HepG2 (cell line): Measurements from ENCODE around the gene PROSER1. TPM values are rescaled to one million over a fixed set of nuclear protein-coding genes. Genes with fewer than 3 reads are reported as not detected.

Experiments used
- FOXJ3 ChIP-seq: sonication (generic); formaldehyde crosslinking; IDR thresholded peaks from 2 replicates; pipeline ENCODE4 v1.4.0; 2020; ENCODE audit warnings: missing genetic modification reagents, mild to moderate bottlenecking, borderline replicate concordance
- HCFC1 ChIP-seq: fragments of 150-350 bp; IDR thresholded peaks from 2 replicates; pipeline ENCODE4 v1.6.1; 2014; ENCODE audit warnings: low read depth, low read length
- HNF1B ChIP-seq: sonication (generic); formaldehyde crosslinking; IDR thresholded peaks from 2 replicates; pipeline ENCODE4 v1.5.1; 2020; ENCODE audit warnings: mild to moderate bottlenecking, moderate library complexity, missing genetic modification reagents
- ISL2 ChIP-seq: sonication (generic); formaldehyde crosslinking; IDR thresholded peaks from 2 replicates; pipeline ENCODE4 v1.5.0; 2020; ENCODE audit warnings: missing genetic modification reagents
- KLF15 ChIP-seq: sonication (generic); formaldehyde crosslinking; IDR thresholded peaks from 2 replicates; pipeline ENCODE4 v1.8.1; 2023; ENCODE audit warnings: borderline replicate concordance, mild to moderate bottlenecking, inconsistent platforms, missing genetic modification reagents, mixed read lengths
- LRRFIP1 ChIP-seq: sonication (generic); formaldehyde crosslinking; conservative IDR thresholded peaks from 2 replicates; pipeline ENCODE4 v1.4.0; 2020; ENCODE audit warnings: missing genetic modification reagents
- NFATC3 ChIP-seq: sonication (generic); formaldehyde crosslinking; IDR thresholded peaks from 2 replicates; pipeline ENCODE4 v1.5.1; 2020; ENCODE audit warnings: mild to moderate bottlenecking, missing genetic modification reagents
- NKX3-1 ChIP-seq: sonication (generic); formaldehyde crosslinking; IDR thresholded peaks from 2 replicates; pipeline ENCODE4 v1.5.0; 2020; ENCODE audit warnings: missing genetic modification reagents
- POLR2G ChIP-seq: fragments of 200-400 bp; formaldehyde crosslinking; IDR thresholded peaks from 2 replicates; pipeline ENCODE4 v1.6.1; 2018; ENCODE audit warnings: mild to moderate bottlenecking, low read depth, low read length, moderate library complexity
- RAD51 ChIP-seq: fragments of 450-650 bp; IDR thresholded peaks from 2 replicates; pipeline ENCODE4 v1.6.1; 2016; ENCODE audit warnings: borderline replicate concordance
- YY1 ChIP-seq: IDR thresholded peaks from 2 replicates; pipeline ENCODE4 v1.6.1; 2011; ENCODE audit warnings: low read length, low read depth, moderate library complexity, mild to moderate bottlenecking; ENCODE audit not compliant: insufficient read depth, insufficient replicate concordance
- ZNF331 ChIP-seq: sonication (generic); formaldehyde crosslinking; IDR thresholded peaks from 2 replicates; pipeline ENCODE4 v1.4.0; 2020; ENCODE audit warnings: missing genetic modification reagents
- ZNF34 ChIP-seq: sonication (generic); formaldehyde crosslinking; IDR thresholded peaks from 2 replicates; pipeline ENCODE4 v1.4.0; 2020; ENCODE audit warnings: mild to moderate bottlenecking, missing genetic modification reagents, borderline replicate concordance
- ZNF605 ChIP-seq: sonication (generic); formaldehyde crosslinking; IDR thresholded peaks from 2 replicates; pipeline ENCODE4 v1.8.0; 2022; ENCODE audit warnings: mild to moderate bottlenecking, missing genetic modification reagents
- ZNF772 ChIP-seq: sonication (generic); formaldehyde crosslinking; IDR thresholded peaks from 2 replicates; pipeline ENCODE4 v1.5.0; 2020; ENCODE audit warnings: mild to moderate bottlenecking, missing genetic modification reagents
- polyA plus RNA-seq, 8 experiments: library from polyadenylated mRNA; depleted of rRNA in 3 of 8; stranded (reverse) in 7 of 8; unstranded in 1 of 8; fragments of >200 nt; fragmentation: Illumina TruSeq in 4 of 8; extraction: Trizol in 4 of 8; gene quantifications; 2 replicates each; pipeline versions ENCODE4 v1.2.1 to v1.2.3, GENCODE V29; 2011 to 2016; ENCODE audit warnings: low read depth in 4 of 8, missing spikeins in 1 of 8, mixed read lengths in 1 of 8; ENCODE audit not compliant: insufficient read depth in 1 of 8
- total RNA-seq, 5 experiments: library from RNA; depleted of rRNA; stranded (reverse); fragments of >200 nt; fragmentation: Illumina TruSeq; extraction: Trizol; gene quantifications; 2 replicates each; pipeline ENCODE4 v1.2.3, GENCODE V29; 2016; ENCODE audit warnings: low read depth in 1 of 5
- TF ChIP-seq, protein P1 (sequence below): sonication (generic); formaldehyde crosslinking; IDR thresholded peaks from 2 replicates; pipeline ENCODE4 v1.4.0; 2020; ENCODE audit warnings: missing genetic modification reagents
- TF ChIP-seq, protein P2 (sequence below): sonication (generic); formaldehyde crosslinking; IDR thresholded peaks from 2 replicates; pipeline ENCODE4 v1.4.0; 2020; ENCODE audit warnings: missing genetic modification reagents, borderline replicate concordance
- TF ChIP-seq, protein P3 (sequence below), 2 experiments: fragments of 450-650 bp in 1 of 2; sonication (generic) in 1 of 2; formaldehyde crosslinking; IDR thresholded peaks; 2 replicates each; pipeline versions ENCODE4 v1.5.0 to v1.8.0; 2020 to 2022; ENCODE audit warnings: mild to moderate bottlenecking in 1 of 2, missing genetic modification reagents in 1 of 2

PROSER1 gene
- total and polyA plus RNA-seq, 2 of the 13 experiments (the other 11 are each of a cell fraction or from before 2014, with no cell fraction given), result 11.4 to 17.2 TPM

- TF ChIP-seq RAD51 (no peak), ZNF331 (peak; percentile 12; the same call in 1 of the 2 replicates), ZNF34 (CRISPR knock-in tag) (0 out of 2 replicates have a peak, but pooled peaks have one; percentile 30), FOXJ3 (CRISPR knock-in tag) (peak; percentile 47; the same call in 1 of the 2 replicates), POLR2G (peak; percentile 80), YY1 (no peak), KLF15 (CRISPR knock-in tag) (no peak), ZNF772 (CRISPR knock-in tag) (no peak; the same call in none of the 2 replicates), ZNF605 (no peak), NFATC3 (CRISPR knock-in tag) (0 out of 2 replicates have a peak, but pooled peaks have one; percentile 13), LRRFIP1 (no peak), ISL2 (CRISPR knock-in tag) (peak; percentile 75), HCFC1 (peak; percentile 41; the same call in 1 of the 2 replicates), NKX3-1 (CRISPR knock-in tag) (peak; percentile 47; the same call in 1 of the 2 replicates), HNF1B (CRISPR knock-in tag) (0 out of 2 replicates have a peak, but pooled peaks have one; percentile 4)
- TF ChIP-seq, protein P1, sequence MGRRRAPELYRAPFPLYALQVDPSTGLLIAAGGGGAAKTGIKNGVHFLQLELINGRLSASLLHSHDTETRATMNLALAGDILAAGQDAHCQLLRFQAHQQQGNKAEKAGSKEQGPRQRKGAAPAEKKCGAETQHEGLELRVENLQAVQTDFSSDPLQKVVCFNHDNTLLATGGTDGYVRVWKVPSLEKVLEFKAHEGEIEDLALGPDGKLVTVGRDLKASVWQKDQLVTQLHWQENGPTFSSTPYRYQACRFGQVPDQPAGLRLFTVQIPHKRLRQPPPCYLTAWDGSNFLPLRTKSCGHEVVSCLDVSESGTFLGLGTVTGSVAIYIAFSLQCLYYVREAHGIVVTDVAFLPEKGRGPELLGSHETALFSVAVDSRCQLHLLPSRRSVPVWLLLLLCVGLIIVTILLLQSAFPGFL (CRISPR knock-in tag), result no peak
- TF ChIP-seq, protein P2, sequence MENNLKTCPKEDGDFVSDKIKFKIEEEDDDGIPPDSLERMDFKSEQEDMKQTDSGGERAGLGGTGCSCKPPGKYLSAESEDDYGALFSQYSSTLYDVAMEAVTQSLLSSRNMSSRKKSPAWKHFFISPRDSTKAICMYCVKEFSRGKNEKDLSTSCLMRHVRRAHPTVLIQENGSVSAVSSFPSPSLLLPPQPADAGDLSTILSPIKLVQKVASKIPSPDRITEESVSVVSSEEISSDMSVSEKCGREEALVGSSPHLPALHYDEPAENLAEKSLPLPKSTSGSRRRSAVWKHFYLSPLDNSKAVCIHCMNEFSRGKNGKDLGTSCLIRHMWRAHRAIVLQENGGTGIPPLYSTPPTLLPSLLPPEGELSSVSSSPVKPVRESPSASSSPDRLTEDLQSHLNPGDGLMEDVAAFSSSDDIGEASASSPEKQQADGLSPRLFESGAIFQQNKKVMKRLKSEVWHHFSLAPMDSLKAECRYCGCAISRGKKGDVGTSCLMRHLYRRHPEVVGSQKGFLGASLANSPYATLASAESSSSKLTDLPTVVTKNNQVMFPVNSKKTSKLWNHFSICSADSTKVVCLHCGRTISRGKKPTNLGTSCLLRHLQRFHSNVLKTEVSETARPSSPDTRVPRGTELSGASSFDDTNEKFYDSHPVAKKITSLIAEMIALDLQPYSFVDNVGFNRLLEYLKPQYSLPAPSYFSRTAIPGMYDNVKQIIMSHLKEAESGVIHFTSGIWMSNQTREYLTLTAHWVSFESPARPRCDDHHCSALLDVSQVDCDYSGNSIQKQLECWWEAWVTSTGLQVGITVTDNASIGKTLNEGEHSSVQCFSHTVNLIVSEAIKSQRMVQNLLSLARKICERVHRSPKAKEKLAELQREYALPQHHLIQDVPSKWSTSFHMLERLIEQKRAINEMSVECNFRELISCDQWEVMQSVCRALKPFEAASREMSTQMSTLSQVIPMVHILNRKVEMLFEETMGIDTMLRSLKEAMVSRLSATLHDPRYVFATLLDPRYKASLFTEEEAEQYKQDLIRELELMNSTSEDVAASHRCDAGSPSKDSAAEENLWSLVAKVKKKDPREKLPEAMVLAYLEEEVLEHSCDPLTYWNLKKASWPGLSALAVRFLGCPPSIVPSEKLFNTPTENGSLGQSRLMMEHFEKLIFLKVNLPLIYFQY (CRISPR knock-in tag), result peak; percentile 65; the same call in 1 of the 2 replicates
- TF ChIP-seq, protein P3, sequence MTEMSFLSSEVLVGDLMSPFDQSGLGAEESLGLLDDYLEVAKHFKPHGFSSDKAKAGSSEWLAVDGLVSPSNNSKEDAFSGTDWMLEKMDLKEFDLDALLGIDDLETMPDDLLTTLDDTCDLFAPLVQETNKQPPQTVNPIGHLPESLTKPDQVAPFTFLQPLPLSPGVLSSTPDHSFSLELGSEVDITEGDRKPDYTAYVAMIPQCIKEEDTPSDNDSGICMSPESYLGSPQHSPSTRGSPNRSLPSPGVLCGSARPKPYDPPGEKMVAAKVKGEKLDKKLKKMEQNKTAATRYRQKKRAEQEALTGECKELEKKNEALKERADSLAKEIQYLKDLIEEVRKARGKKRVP (CRISPR knock-in tag; IDR thresholded peaks at IDR 0.05), result 0 out of 4 replicates have a peak, but pooled peaks of 1 of the 2 experiments have one; percentile 9
These were observed at the start of gene PROSER1, which contains the start of gene NHLRC3 (continued) for GRCh38 chr13:39037880-39038568.
